HG02678 (cell line): ENCODE measurements around the gene ASIC4.

Experiments used
- ATAC-seq: cut with Tn5 transposase; IDR thresholded peaks from one replicate; pipeline ENCODE4 v1.9.1; 2021; ENCODE audit warnings: mild to moderate bottlenecking, moderate library complexity; ENCODE audit not compliant: unreplicated experiment

ASIC4 gene

DNA sequence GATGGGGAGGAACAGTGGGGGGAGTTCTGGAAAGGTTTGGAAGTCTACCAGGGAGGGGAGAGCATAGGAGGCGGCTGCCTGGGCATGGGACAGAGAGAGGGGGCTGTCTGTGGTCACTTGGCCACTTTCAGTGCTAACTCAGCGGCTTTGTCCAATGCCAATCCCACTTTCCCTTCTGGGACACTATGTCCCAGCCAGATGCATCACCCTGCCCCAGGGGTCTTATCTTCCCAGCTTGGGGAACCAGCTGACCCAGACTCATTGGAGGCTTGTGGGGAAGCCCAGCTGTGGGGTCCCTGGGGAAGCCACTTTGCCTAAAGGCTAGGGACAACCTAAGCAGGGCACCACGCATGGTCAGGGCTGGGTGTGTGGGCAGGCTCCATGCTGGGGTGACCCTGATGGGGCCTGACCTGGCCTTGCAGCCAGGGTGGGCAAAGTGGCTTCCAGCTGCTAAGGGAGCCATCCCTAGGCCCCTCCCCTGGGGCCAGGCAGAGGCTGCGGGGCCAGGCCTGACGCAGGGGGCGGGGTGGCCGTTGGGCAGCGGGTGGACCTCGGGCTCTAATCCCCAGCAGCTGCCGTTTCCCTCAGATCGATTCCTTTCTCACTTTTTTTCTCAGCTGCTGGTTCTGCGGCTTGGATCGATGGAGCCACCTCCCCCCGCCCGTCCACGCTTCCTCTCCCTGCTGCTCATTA is 1.6 kb upstream of the ASIC4 start:
- no peak for ATAC-seq

DNA sequence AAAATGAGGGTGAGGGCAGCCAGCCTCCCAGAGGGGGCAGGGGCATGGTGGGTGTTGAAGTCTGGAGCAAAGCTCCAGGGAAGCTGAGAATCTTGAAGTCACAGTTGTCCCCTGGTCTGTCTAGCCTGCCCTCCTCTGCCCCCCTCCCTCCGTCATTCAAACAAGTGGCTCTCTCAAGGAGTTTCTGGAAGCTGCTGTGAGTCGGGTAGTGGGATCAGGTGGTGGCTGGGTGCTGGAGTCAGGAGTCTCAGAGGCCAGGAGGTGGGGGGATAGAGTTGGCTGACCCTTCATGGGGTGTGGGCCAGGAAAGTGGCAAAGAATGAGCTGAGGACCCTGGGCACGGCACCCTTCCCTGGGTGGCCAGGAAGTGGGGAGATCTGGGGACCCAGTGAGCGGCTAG is 495 bp upstream of the ASIC4 start:
- ATAC-seq, result no peak

DNA sequence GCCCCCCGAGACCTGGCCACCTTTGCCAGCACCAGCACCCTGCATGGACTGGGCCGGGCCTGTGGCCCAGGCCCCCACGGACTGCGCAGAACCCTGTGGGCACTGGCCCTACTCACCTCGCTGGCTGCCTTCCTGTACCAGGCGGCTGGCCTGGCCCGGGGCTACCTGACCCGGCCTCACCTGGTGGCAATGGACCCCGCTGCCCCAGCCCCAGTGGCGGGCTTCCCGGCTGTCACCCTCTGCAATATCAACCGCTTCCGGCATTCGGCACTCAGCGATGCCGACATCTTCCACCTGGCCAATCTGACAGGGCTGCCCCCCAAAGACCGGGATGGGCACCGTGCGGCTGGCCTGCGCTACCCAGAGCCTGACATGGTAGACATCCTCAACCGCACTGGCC is 554 bp downstream of the ASIC4 start:
- no peak for ATAC-seq

- no peak for ATAC-seq
Measured at GRCh38 chr2:219515874-219516629, 1.8 kb downstream of the ASIC4 start.

DNA sequence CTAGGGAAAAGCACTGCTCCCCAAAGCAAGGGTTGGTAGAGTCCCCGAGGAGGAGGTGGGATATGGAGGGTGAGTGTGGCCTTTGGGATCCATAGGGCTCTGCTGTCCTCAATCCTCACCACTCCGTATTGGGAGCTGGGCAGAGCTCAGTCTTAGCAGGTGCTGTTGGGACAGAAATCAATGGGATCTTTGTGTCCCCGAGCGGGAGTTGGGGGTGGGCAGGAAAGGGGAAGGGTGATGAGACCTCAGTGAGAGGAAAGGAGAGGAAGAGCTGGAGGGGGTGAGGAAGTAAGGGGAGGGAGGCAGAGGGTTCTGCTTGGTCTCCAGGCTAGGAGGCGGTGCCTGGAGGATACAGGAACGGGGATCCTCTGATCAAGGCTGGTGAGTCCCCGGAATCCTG is 2.6 kb downstream of the ASIC4 start:
- no peak for ATAC-seq

GRCh38 chr2:219517954-219518778 is 3.9 kb downstream of the ASIC4 start:
- no peak for ATAC-seq

- ATAC-seq, result no peak
Measured at GRCh38 chr2:219519526-219519916, 5.2 kb downstream of the ASIC4 start.

GRCh38 chr2:219520079-219520478 is 5.8 kb downstream of the ASIC4 start:
- no peak for ATAC-seq

DNA sequence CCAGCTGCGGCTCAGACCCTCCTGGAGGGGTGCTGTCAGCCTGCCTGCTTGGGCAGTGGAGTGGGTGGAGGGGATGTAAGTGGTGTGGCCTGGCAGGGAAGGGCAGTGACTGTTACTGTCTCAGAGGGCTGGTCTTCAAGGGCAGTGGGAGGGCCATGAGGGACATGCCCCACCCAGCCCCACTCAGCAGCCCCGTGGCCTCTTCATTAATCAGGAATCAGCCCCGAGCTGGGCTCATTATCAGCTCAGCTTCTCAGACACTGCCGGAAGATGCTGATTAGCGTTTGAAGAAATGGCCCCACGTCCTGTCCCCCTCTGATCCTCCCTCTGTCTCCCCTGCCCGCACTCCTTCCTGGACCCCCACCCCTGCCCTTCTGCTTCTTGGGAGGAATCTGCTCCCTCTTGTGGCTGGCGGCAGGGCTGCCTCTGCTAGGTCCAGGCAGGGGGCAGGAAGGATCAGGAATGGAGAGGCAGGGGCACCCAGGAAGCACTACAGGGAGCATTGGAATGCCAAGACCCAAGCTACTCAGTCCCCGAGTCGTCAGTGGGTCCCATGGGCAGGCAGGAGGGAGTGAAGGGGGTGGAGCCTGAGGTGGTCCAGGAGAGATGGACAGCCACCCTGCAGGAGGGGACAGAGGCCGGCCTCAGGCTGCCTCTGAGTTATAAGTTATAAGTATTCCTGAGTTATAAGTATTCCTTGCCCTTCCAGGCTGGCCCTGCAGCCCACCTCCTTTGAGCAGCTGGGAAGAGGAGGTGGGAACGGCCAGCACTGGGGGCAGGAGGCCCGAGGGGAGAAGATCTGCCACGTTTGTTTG is 7.0 kb downstream of the ASIC4 start:
- no peak for ATAC-seq

GRCh38 chr2:219522111-219523030 is 8.1 kb downstream of the ASIC4 start:
- ATAC-seq, result no peak

DNA sequence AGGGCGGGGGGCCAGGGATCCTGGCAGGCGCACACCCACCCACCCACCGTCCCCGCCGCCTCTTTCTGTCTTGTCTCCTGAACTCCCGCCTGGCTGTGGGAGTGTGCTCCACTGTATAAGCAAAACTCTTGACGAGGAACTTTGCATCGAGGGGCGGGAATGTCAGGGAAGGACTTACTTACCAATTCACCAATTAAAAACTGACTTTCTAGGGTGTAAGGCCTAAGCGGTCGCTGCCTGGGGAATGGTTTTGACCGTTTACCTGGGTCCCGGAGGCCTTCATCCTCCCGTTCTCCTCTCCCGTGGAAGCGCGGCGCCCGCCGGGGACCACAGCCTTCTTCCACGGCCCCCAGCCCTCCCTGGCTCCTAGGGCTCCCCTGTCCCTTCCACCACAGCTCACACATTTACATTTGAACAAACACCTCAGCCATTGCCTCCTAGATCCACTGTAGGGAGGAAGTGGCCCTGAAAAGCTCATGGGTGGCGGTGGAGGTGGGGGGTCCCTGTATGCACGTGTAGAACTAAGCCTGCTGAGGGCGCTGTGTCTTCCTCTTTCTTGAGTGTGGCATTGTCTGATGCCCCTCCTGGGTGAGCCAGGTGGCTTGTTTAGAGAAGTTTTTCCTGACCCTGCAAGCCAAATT is 8.9 kb downstream of the ASIC4 start:
- no peak for ATAC-seq

DNA sequence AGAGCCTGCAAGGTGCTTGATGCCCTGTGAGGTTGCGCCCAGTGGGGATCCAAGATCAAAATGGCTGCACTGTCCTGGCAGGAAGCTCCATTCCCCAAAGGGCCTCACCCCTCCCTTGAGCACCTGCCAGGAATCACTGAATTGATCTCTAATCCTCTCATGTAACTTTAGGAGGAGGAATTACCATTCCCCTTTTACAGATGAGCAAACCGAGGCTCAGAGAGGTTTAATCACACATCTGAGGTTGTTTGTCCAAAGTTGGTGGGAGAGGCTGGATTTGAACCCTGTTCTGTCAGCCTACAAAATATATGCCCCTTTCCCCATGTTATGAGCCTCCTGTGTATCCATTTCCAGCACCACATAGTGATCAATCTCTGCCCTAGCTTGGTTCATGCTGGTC is 10.5 kb downstream of the ASIC4 start:
- ATAC-seq, result no peak

GRCh38 chr2:219525533-219526232 is 11.4 kb downstream of the ASIC4 start:
- ATAC-seq, result no peak

- no peak for ATAC-seq
Measured at GRCh38 chr2:219526320-219527075, 12.2 kb downstream of the ASIC4 start.

DNA sequence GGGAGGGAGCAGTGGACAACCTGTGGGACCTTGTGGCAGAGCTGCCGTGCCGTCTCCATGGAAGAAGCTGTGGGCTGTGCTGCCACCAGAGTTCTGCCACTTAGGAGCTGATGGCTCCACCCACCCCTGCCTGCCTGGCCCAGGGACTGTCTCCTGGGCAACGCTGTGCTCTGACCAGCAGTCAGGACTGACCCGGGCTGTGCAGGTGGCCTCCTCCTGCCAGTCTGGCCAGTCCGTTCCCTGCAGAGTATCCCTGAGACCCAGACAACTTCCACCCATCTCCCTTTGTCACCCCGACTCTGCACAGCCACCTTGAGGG is 12.8 kb downstream of the ASIC4 start:
- ATAC-seq, result no peak

DNA sequence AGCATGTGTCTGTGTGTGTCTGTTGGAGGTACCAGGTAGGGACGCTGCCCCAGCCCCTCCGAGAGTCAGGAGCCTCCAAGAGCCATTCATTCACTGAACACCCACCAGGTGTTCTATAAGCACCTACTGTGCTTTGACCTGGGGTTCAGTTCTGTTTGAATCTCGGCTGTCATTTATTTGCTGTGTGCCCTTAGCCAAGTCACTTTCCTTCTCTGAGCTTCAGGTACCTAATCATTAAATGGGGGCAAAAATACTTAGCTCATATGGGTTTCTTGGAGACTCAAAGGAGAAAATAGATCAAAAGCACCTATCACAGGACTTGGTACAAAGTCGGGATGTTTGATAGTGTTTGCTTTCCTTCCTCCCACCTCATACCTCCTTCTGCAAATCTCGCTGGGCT is 13.2 kb downstream of the ASIC4 start:
- ATAC-seq, result no peak

DNA sequence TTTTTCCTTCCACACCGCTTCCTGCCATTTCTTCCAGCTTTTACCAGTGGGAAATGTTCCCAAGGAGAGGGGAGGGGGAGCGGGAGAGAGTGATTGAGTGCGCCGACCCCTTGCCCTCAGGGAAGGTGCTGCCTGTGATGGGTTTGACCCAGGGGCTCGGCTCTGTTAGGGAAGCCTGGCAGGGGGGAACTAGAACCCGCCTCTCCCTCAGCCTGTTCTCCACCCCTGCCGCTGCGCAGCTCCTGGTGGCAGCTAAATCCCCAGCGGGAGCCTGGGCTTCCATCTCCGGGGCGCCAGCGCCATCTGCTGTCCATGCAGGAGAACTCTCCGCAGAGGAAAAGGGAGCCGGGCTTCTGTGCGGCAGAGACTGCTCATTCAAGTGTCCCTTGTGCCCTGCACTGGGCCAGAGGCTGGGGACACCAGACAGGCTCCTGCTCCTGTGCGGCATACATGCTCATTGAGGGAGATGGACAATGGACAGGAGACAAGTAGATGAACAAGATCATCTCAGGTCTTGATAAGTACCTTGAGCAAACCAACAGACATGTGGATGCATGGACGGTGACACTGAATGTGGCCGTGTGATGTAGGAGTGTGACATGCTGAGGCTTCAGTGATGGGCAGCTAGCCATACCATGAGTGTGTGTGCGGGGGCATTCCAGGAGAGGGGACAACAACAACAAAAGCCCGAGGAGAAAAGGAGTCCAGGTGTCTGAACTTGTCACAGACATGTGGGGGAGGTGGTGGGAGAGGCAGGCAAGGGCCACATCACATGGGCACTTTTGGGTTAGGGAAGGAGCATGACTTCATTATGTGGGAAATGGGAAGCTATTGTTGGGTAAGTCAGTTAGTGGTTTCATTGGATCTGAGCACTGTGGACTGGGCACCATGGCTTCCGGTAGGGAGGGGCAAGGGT is 16.0 kb downstream of the ASIC4 start:
- peak; percentile 88 for ATAC-seq
